Ovary (tissue), 3 donors: ENCODE data around the gene TMEFF2.

Source experiments
- CTCF ChIP-seq, 3 donors: fragments of 450-650 bp in 2 of 3; fragments of 200-600 bp in 1 of 3; IDR thresholded peaks; one replicate each; pipeline versions ENCODE4 v1.5.1 to v1.8.0; 2016 to 2022; ENCODE audit warnings: antibody characterized with exemption in 3 of 3, mild to moderate bottlenecking in 1 of 3
- POLR2A ChIP-seq: fragments of 450-650 bp; IDR thresholded peaks from one replicate; pipeline ENCODE4 v1.6.1; 2017; ENCODE audit warnings: antibody characterized with exemption, mild to moderate bottlenecking, moderate library complexity
- donor health status: DM: no; HTN: no; CAD: no.

- TF ChIP-seq POLR2A (no peak), CTCF (IDR thresholded peaks at IDR 0.05) (no peak)
Measured at GRCh38 chr2:192099742-192100141, 95.0 kb downstream of the TMEFF2 start.
